Ramos (cell line): ENCODE results near the gene C6orf47.
"Not testable (repeated sequence)": the region's sequence is repeated elsewhere in the genome, so short reads cannot be mapped to it uniquely, and the experiment has no call there.

Experiments
- in situ Hi-C: fragments of 300-500 bp; cut with MboI; formaldehyde crosslinking; loops from one replicate; pipeline ENCODE4 v1.14.3; 2022; ENCODE audit warnings: low sequenced_read_pairs; ENCODE audit not compliant: unreplicated experiment

C6orf47 gene

DNA sequence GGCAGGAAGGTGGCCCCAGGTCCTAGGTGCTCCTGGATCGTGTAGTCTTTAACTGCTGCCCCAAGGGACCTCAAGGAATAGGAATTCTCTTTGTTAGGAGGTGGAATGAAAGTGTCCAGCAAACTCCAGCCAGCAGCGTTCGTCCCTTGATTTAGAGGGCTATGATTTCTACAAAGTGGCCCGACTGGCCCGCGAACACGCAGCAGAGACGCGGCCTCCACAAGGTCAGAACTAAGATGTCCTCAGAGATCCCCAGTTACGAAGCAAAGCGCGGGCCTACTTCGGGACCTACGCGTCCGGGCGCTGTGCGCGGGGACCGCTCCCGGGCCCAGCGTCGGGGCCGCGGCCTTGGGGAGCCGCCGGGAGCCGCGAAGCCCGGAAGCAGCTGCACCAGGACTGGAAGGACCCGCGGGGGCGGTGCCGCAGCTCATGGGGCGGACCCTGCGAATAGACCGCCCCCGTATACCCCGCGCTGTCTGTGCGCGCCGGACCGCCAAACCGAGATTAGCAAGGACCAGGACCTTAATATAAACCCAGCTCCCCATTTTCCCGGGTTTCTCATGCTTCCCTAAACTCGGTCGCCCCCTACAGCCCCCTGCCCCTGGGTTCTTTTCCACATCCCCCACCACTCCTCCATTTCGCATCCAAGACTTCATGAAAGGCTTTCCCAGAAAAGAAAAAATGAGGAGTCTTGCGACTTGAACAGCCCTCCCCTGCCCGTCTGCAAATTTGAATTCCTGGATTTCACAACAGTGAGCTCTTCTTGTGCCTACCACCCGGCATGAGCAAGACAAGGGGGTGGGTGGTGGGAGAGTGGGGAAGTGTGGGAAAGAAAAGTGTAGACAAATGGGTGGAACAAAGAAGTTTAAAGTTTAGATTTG, at the start of gene C6orf47:
Gene C6orf47, minus strand, starts transcription at position 398 of the 881 bp plus-strand sequence. CDS start 831 bp downstream, outside the sequence.
- in situ Hi-C loops, result no loop called here

- in situ Hi-C loops, result not testable (repeated sequence)
Measured at GRCh38 chr6:31709157-31709556, 48.6 kb upstream of the C6orf47 start.

- in situ Hi-C loops, result no loop called here
Measured at GRCh38 chr6:31708224-31708623, 47.6 kb upstream of the C6orf47 start.

DNA sequence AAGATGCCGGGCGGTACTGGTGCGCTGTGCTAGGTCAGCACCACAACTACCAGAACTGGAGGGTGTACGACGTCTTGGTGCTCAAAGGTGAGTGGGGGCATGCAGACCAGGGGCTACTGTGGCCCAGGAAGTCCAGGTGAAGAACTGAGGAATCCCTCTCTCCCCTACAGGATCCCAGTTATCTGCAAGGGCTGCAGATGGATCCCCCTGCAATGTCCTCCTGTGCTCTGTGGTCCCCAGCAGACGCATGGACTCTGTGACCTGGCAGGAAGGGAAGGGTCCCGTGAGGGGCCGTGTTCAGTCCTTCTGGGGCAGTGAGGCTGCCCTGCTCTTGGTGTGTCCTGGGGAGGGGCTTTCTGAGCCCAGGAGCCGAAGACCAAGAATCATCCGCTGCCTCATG, 47.1 kb upstream of the C6orf47 start:
- in situ Hi-C loops, result no loop called here

DNA sequence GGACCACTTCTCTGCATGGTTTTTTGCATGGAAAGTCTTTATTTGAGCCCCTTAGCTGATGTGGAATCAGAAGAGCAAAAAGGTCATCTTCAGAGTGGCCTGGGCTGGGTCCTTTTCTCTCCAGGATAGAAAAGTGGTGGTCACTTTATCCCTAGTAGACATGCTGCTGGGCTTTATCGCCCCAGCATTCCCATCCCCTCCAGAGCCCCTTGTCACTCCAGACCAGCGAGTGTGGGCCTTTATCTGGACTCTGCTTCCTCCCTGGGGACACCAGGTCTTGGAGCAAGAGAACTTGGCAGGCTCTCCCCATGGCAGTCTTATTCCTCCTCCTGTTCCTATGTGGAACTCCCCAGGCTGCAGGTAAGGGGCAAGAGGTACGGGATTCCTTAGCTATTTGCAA, 46.0 kb upstream of the C6orf47 start, which contains the start of gene LY6G6F:
Gene LY6G6F, plus strand, starts transcription at position 268 of the 400 bp plus-strand sequence. Its CDS starts 41 bp downstream, at position 309.
- in situ Hi-C loops, result no loop called here

DNA sequence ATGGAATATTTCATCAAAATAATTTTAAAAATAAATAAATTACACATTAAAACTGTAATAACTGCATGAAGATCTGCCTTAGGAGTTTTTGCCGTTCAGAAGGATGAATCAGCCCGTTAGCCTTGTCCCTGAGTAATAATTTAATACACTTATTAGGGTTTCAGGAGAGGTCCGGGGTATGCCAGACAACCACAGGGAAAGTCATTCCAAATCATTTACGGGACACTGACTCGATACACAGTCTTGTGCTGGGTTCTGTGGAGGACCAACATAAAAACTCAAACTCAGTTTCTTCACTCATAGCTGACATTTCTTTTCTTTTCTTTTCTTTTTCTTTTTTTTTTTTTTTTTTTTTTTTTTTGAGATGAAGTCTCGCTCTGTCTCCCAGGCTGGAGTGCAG, 45.4 kb upstream of the C6orf47 start:
- in situ Hi-C loops, result no loop called here

GRCh38 chr6:31702819-31703716, 42.5 kb upstream of the C6orf47 start, which contains the start of gene ABHD16A:
Gene ABHD16A (minus strand): TSS chr6:31703324. CDS start chr6:31703281, 43 bp downstream.
- in situ Hi-C loops, result no loop called here

DNA sequence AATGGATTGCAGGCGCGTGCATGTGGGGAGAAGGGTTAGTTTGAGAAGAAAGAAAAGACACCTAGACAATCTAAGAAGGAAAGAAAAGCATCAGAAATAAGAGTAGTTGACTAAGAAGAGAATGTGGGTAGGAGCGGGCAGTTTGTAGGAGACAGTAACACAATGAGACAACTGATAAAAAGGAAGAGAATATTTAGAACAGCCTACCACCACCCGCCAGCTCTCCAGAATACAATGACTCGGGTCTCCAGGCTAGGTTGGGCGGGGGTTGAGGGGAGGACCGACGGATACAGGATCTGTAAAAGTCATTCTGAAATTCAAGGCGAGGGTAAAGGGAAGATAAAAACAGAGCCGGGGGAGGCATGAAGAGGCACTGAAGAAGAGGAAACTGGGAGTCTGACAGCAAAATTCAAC, 41.8 kb upstream of the C6orf47 start:
- in situ Hi-C loops, result no loop called here

DNA sequence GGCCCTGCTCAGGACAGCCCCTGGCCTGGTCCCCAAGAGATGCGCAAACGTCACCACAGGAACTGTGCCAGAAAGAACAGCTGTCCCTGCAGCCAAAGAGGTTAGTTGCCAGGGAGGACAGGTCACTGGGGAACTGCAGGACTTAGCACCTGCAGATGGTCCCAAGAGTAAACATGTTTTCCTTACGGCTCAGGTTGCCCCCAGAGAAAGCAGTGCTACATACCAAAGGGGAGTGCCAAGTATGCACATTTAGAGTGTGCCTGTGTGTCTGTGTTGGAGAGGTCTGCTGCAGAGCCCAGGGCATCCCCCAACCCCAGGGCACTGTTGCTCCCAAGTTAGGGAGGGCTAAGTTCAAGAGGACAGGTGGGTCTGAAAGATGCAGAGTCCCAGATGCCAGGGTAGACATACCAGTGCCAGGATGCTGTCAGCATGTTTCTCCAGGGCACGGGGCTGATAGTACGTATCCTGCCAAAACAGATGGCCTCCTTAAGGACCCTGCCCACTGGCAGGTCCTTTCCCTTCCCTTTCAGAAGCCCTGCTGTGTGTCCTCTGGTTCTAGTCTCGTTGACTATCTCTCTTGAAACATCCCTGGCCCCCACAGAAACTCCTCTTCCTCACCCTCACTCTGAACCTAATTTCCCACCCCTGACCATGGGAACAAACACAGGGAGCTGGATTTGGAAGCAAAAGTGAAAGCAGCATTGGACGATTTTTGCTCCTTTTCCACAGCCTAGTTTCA, 41.3 kb upstream of the C6orf47 start:
- in situ Hi-C loops, result no loop called here

DNA sequence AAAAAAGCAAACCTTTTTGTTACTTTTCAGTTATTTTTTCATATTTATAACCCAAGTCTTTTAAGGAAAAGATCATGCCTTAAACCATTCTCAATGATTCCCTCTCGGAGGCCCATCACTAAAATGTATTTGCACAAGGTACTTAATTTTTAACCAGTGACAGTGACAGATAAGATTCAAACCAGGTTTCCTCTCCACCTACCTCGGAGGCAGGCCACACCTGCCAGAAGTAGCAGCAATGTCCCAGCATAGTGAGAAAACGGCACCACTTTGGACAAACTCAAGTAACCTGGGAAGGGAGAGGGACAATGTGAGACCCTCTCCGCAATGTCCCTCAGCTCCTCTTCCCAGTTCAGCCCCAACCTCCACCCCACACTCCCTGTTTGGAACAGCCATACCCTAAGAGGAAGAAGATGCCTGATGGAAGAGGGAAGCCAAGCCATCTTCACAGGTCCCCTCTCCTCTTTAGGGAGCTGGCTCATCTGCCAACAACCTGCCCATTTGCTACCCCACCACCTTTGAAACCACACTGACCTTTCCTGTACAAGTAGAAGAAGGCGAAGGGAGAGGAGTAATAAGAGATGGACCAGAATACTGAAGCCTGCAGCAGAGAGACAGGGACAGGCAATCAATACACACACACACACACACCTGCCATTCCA, 40.3 kb upstream of the C6orf47 start:
- in situ Hi-C loops, result no loop called here

DNA sequence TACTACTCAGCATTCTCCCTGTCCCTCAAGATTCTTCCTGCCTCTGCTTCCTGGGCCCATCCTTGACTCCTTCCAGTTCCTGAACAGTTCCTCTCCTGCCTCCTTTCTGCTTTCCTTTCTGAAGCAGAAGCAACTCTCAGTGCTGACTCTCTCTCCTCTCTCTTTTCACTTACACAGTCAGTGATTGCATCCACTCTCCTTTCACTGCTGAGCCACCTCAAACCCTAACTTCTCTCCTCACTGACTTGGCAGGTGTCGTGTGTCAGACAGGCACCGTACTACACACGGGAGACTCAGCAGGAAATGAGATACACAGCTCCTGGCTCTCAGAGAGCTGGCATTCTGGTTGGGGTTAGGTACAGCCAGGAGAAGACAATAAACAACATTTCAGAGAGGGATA, 37.0 kb upstream of the C6orf47 start:
- in situ Hi-C loops, result no loop called here

DNA sequence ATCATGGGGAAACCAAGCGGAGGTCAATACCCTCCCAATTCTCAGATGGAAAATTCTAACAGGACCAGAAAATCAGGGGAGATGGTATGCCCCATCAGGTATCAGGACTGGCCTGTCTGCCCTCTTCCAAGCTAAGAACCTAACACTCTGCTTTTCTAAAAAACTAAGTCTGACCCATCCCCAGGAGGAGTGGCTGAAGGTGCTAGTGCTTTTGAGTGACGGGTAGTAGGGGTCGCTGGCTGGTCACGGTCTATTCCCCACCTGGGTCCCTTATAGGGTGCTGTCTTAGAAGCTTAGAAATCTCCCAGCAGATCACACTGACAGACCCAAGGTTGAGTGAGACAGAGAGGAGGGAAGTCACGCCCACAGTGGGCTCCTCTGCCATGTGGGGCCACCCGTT, 33.0 kb upstream of the C6orf47 start:
- in situ Hi-C loops, result no loop called here

- in situ Hi-C loops, result no loop called here
Measured at GRCh38 chr6:31692886-31693285, 32.3 kb upstream of the C6orf47 start.

DNA sequence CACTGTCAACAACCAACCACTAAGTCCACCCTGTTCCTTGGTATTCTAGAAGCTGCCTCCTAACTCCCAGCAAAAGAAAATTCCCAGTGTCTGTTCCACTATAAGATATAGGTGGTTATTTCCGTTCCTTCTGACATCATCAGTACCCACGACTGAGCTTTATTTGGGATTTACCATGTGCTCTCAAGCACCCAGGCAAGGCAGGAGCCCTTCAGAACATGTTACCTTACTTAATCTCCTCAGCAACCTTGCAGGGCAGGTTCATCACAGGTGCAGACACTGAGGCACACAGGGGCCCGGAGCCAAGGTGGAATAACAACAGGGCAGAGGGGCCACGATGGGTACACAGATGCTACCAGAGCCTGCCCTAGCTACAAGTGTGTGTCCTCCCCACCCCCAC, 31.8 kb upstream of the C6orf47 start:
- in situ Hi-C loops, result no loop called here

- in situ Hi-C loops, result no loop called here
Measured at GRCh38 chr6:31691564-31692108, 31.1 kb upstream of the C6orf47 start.

DNA sequence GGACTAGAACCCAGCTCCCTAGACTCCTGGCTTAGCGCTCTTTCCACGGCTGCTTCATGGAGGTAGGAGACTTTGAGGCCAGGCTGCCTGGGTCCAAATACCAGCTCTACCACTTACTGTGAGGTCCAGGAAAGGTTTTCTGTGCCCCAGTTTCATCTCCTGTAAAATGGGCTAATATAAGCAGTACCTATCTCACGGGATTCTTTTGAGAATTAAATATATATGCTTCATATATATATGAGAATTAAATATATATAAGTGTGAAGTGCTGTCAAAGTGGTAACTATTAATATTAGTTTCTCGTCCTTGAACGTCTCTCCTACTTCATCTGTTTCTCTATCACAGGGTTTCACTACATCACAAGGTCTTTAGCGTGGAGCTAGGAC, 30.5 kb upstream of the C6orf47 start:
- in situ Hi-C loops, result no loop called here

DNA sequence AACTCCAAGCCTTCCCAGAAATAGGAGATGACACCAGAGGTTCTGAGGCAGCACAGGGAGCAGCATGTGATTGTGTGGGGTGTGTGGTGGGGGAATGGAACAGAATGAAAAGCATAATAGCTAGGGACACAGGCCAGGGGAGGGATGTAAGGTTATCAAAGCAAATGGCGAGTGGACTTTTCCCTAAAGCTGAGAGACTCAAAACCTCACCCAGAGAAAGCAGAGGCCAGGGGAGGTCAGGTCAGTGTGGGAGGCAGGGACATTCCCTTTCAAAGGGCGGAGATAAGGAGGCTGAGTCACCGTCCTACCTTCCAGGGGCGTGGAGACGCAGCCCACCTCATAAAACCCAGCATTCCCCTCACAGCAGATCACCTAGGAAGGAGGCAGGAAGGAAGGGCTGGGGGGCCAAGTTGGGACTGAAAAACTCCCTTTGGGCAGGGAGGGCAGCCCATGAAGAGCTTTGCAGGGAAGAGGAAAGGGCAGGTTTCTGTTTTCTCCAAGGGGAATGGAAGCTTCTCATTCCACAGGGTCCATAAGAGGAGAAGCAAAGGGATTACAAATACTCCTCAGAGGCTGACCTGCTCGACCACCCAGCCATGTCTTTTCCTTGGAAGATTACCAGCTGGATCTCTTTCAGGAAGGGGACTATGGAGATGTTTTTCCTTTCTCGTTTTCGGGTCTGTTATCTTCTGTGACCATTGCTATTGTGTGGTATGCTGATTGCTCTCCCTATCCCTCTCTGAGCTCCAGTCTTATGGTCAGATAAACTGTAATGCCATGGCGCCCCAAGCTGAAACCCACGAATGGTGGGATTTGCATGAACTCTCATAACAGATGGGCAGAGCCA, 29.9 kb upstream of the C6orf47 start:
- in situ Hi-C loops, result no loop called here

DNA sequence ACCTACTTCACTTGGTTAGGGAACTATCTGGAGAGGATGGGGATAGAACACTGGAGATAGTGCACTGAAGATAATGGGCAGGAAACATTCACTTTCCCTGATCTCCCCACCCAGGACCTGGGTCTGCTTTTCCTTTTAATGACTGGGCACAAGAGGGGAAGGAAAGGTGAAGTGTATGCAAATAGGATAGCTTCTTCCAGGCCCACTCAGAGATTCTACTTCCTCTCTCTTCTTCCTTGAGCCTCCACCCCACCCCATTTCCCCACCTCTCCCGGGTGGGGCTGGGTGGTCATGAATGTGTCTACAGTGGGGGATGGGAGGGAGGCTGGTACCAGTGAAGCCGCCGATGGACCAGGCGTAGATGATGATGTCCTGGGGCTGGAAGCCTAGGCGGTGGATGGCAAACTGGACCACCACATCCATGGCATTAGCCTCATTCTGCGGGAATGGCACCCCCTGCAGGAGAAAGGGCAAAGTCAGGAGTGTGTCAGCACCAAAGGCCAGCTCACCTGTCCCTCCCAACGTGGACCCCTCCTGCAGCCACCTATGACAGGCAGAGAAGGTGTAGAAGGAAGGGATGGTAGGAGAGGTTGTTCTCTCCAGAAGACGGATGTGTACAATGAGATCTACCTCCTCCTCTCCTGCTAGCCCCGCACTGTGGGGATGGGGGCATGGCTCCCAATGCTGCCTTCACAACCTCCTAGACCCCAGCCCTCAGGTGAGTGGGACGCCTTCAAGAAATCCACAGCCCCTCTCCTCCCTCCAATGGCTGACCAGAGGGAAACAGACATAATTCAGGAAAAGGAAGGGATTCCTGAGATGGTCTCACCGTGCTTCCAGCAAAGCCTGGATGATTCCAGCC, 28.9 kb upstream of the C6orf47 start:
- in situ Hi-C loops, result no loop called here
